DOHH2 (cell line): Measurements from ENCODE around the gene CPED1.

Experiments
- H3F3A ChIP-seq: fragments of 200-600 bp; sonication (generic), shearing (Covaris generic); 2 replicates; pipeline ENCODE4 v1.6.0; 2016; ENCODE audit warnings: antibody characterized with exemption, mild to moderate bottlenecking; ENCODE audit not compliant: control insufficient read depth, insufficient read depth
- H3K27ac ChIP-seq: fragments of 200-600 bp; sonication (generic); 2 replicates; pipeline ENCODE4 v1.5.1; 2014; ENCODE audit warnings: low read depth, mild to moderate bottlenecking, low read length, moderate library complexity
- H3K27me3 ChIP-seq: fragments of 200-600 bp; sonication (generic); 2 replicates; pipeline ENCODE4 v1.6.1; 2014; ENCODE audit warnings: mild to moderate bottlenecking, low read length, mixed read lengths; ENCODE audit not compliant: control insufficient read depth
- H3K36me3 ChIP-seq: fragments of 200-600 bp; sonication (generic); 2 replicates; pipeline ENCODE4 v1.6.1; 2014; ENCODE audit warnings: mild to moderate bottlenecking, low read length, moderate library complexity, mixed read lengths; ENCODE audit not compliant: control insufficient read depth
- H3K4me1 ChIP-seq: fragments of 200-600 bp; sonication (generic); 2 replicates; pipeline ENCODE4 v1.6.1; 2014; ENCODE audit warnings: mild to moderate bottlenecking, low read length, mixed read lengths; ENCODE audit not compliant: control insufficient read depth
- H3K4me2 ChIP-seq: fragments of 200-600 bp; sonication (generic); 2 replicates; pipeline ENCODE4 v1.6.0; 2014; ENCODE audit warnings: mild to moderate bottlenecking, low read length, moderate library complexity
- H3K4me3 ChIP-seq: fragments of 200-600 bp; sonication (generic); 2 replicates; pipeline ENCODE4 v1.5.1; 2014; ENCODE audit warnings: mild to moderate bottlenecking, low read length, mixed read lengths
- H3K79me2 ChIP-seq: fragments of 200-600 bp; sonication (generic); 2 replicates; pipeline ENCODE4 v1.6.1; 2014; ENCODE audit warnings: mild to moderate bottlenecking, low read length, mixed read lengths; ENCODE audit not compliant: control insufficient read depth
- H3K9me2 ChIP-seq: fragments of 200-600 bp; sonication (generic); replicated peaks from 2 replicates; pipeline ENCODE4 v1.6.1; 2014; ENCODE audit warnings: mild to moderate bottlenecking, low read length, mixed read lengths; ENCODE audit not compliant: control insufficient read depth
- H3K9me3 ChIP-seq: fragments of 200-600 bp; sonication (generic); 2 replicates; pipeline ENCODE4 v1.6.1; 2014; ENCODE audit warnings: antibody characterized with exemption, low read length, mixed read lengths; ENCODE audit not compliant: control insufficient read depth, insufficient read depth
- H4K20me1 ChIP-seq: fragments of 200-600 bp; sonication (generic); 2 replicates; pipeline ENCODE4 v1.6.0; 2014; ENCODE audit warnings: low read depth, mild to moderate bottlenecking, antibody characterized with exemption, low read length, moderate library complexity; ENCODE audit not compliant: control insufficient read depth, insufficient read depth
- CTCF ChIP-seq: fragments of 200-600 bp; sonication (generic); IDR thresholded peaks from one replicate; pipeline ENCODE4 v1.5.1; 2014; ENCODE audit warnings: antibody characterized with exemption, mild to moderate bottlenecking, low read depth, low read length; ENCODE audit not compliant: poor library complexity, severe bottlenecking
- EZH2phosphoT487 ChIP-seq: fragments of 200-600 bp; sonication (generic); IDR thresholded peaks from 2 replicates; pipeline ENCODE4 v1.6.1; 2017; ENCODE audit warnings: borderline replicate concordance, mild to moderate bottlenecking, antibody characterized with exemption, low read length, moderate library complexity, mixed read lengths

The CPED1 gene

GRCh38 chr7:120941856-120942255, 46.7 kb upstream of the CPED1 start:
- no peaks in the 10 kb centered on the region for H3K4me1 ChIP-seq
- no peaks in the 10 kb centered on the region for H3K9me3 ChIP-seq
- no peak overlapping the region for H3K4me3 ChIP-seq
- no peak overlapping the region for H3K27ac ChIP-seq
- H3K79me2 ChIP-seq, result no peaks in the 10 kb centered on the region
- peaks cover 3% of the 10 kb centered on the region; the same call in 1 of the 2 replicates for H3F3A ChIP-seq
- H3K9me2 ChIP-seq, result no peaks in the 10 kb centered on the region
- no peak for TF ChIP-seq CTCF
- no peak for TF ChIP-seq EZH2phosphoT487
- H3K4me2 ChIP-seq, result no peak overlapping the region
- H3K36me3 ChIP-seq, result no peaks in the 10 kb centered on the region
- H4K20me1 ChIP-seq, result no peaks in the 10 kb centered on the region
- H3K27me3 ChIP-seq, result 0 out of 2 replicates have a peak, but pooled peaks cover 2% of the 10 kb centered on the region

- no peak overlapping the region for H3K4me2 ChIP-seq
- H4K20me1 ChIP-seq, result no peaks in the 10 kb centered on the region
- no peak overlapping the region for H3K27ac ChIP-seq
- peaks cover 3% of the 10 kb centered on the region; the same call in 1 of the 2 replicates for H3F3A ChIP-seq
- H3K79me2 ChIP-seq, result no peaks in the 10 kb centered on the region
- no peak overlapping the region for H3K4me3 ChIP-seq
- H3K9me3 ChIP-seq, result no peaks in the 10 kb centered on the region
- no peak for TF ChIP-seq CTCF
- H3K36me3 ChIP-seq, result no peaks in the 10 kb centered on the region
- no peaks in the 10 kb centered on the region for H3K9me2 ChIP-seq
- H3K27me3 ChIP-seq, result 0 out of 2 replicates have a peak, but pooled peaks cover 2% of the 10 kb centered on the region
- no peaks in the 10 kb centered on the region for H3K4me1 ChIP-seq
These were observed 45.6 kb upstream of the CPED1 start for GRCh38 chr7:120942861-120943260.

- peaks cover 12% of the 10 kb centered on the region for H3K79me2 ChIP-seq
- peaks cover 10% of the 10 kb centered on the region for H3K4me1 ChIP-seq
- no peak overlapping the region for H3K4me2 ChIP-seq
- 0 out of 2 replicates have a peak, but pooled peaks cover 2% of the 10 kb centered on the region for H3K27me3 ChIP-seq
- no peaks in the 10 kb centered on the region for H4K20me1 ChIP-seq
- H3K36me3 ChIP-seq, result no peaks in the 10 kb centered on the region; the same call in 1 of the 2 replicates
- H3K4me3 ChIP-seq, result no peak overlapping the region
- H3K9me2 ChIP-seq, result no peaks in the 10 kb centered on the region
- H3K9me3 ChIP-seq, result no peaks in the 10 kb centered on the region
- H3K27ac ChIP-seq, result no peak overlapping the region
- H3F3A ChIP-seq, result peaks cover 3% of the 10 kb centered on the region; the same call in 1 of the 2 replicates
- TF ChIP-seq CTCF, result no peak
- no peak for TF ChIP-seq EZH2phosphoT487
These were observed 43.5 kb upstream of the CPED1 start for GRCh38 chr7:120944826-120945562.
